Stimulated activated CD4-positive, alpha-beta T cell treated with anti-CD3 and anti-CD28 coated beads, Interleukin-15, amount 100 ng/mL, for 24 hours (primary cell): ENCODE data around the gene INSM1.
A peak's percentile ranks its signal among the peaks of the same experiment; 100 is the strongest.

Source experiments
- DNase-seq: peaks from one replicate; pipeline ENCODE4 v3.0.0-alpha.2; 2020

INSM1 gene

GRCh38 chr20:20395087-20395486 is 27.2 kb downstream of the INSM1 start:
- no peak for DNase-seq

- no peak for DNase-seq
Measured at GRCh38 chr20:20395903-20396568, 28.1 kb downstream of the INSM1 start.

GRCh38 chr20:20396794-20397193 is 28.9 kb downstream of the INSM1 start:
- DNase-seq, result no peak

DNA sequence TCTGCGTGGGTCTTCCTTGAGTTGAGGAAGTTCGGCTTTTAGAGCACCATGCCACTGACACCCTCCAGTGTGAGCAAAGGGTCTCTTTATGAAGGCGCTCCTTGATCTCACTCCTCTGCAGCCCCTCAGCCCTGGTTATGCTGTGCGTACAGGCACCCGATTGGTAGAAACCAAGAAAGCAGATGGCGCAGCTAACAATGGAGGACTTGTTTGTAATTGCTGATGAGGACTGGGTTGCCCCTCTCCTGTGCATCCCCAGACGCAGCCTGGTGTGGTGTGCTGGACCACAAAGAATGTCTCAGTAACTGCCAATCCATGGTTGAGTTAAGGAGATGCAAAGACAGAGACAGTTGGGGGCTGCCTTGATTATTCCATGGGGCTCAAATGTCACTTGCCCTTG is 30.2 kb downstream of the INSM1 start:
- DNase-seq, result no peak

DNA sequence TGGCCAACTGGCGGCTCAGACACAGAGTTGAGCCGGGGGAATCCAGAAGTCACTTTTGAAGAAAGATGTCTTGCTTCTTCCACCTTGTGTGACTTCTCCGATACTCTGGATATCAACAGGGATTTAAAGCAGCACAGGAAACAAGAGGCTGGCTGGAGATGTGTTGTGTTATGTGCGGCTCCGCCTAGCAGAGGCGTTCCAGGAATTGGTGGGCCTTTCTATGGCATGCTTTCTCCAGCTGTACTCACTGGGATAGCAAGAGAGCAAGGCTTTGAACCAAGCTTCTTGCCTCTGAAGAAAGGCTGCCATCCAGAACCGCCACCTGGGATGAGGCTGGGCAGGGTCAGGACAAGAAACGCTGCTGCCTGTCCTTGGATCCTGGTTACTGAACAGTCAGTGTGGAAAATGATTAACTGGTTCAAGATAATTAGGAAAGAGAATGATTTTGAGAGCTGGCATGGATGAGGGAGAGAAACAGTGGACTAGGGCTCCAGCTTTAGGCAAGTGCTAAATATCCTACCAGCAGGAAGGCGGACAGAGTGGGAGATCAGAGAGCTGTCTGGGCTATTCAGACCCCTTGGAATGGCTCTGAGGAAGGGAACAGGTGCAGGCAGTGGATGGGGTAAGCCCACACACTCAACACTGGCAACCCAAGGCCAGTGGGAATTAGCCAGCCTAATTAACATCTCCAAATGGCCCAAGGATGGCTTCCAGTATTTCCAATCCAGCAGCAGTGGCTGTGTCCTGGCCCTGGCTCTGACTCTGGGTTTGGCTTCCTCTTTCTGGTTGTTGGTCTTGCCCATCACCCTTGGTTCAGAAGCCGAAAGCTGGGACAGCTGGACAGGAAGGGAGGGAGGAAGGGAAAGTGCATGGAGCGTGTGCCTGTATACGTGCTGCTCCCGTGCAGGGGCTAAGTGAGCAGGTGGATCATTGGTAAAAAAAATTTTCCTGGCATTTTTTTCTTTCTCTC is 31.9 kb downstream of the INSM1 start:
- DNase-seq, result no peak

- no peak for DNase-seq
Measured at GRCh38 chr20:20401991-20402390, 34.1 kb downstream of the INSM1 start.

GRCh38 chr20:20404633-20405032 is 36.7 kb downstream of the INSM1 start:
- no peak for DNase-seq

DNA sequence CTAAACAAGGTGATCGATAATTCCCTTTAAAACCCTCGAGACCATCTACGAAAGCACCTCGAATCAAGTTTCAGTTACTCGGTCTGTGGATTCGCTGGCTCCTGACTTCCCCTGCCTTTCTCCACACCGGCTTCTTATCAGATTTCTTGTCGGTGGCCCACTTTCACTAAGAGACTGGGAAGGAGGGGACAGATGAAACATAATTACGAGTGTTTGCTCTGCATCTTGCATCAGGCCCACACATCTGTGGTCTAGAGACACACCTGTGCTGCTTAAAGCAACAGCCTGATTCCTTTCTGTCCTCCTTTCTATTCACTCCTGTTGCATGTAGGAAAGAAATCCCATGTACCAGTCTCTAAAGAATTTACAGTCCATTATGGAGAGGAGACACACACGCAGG is 37.7 kb downstream of the INSM1 start:
- DNase-seq, result no peak

- no peak for DNase-seq
Measured at GRCh38 chr20:20406306-20406705, 38.4 kb downstream of the INSM1 start.

DNA sequence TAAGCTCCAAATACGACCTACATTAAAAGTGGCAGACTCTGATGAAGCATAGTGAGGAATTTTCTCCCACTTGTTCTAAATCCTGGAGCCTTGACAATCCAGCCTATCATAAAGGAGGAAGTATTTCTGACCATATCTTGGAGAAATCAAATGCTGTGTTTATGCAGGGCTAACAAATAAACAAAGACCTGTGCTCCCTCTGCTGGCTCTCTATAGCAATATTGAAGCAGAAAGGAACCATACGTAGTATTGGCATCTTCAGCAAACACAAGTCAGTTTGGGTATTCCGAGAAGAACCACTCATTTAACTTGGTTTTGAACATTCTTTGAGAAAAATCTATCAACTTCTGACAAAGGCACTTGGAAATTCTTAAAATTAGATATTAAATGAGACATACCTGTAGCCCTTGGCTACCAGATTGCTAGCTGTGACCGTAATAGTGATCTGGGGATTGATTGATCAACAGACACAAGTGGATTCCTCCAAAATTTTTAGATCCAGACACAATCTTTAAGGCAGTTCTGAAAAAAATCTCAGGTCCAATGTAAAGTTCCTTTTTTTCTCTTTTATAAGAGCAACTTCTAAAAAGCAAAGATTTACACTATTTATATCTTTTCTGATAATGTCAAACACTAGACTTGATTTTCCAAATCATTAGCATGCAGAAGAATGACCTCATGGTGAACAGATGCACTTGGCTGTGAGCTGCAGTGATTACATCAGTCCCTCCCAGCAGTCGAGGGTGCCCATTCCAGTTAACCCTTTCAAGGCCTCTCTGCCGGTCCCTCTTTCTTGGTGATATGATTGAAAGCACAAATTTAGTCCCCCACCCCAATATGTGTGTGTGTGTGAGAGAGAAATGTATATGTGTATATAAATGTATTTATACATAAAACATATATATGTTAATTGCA is 40.2 kb downstream of the INSM1 start:
- no peak for DNase-seq

DNA sequence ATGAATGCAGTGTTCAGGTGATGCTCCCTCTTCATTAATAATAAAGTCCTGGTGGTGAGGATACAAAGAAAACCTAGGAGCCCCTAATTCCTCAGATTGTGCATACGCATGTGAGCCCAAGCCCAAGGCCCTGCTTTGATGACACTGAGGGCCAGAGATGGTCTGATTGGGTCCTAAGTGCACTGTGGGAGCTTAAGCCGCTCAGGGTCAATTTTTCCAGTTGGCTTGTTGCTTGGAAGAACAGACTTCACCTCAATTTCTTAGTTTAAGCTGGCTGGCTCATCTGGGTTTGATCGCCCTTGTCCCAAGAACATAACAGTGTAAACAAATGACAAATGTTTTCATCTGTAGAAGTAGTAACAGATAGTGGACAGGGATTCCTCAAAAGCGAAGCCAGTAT is 41.4 kb downstream of the INSM1 start:
- DNase-seq, result no peak

DNA sequence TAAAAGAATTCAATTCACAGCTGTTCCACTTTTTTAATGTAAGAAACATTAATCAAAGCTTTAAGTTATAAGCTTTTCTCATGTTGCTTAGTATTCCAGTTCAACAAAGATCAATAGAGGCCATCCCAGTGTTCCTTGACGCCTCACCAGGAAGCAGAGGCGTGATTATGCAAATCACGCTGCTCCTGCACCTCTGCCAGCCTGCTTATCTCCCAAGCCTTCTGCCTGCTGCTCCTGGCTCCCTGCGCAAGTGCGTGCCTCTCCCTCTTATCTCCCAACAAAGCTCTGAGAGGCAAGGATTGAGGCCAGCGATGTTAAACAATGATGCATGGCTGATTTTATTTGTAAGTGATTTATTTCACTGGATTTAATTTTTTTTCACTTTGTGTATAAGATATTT is 42.8 kb downstream of the INSM1 start:
- DNase-seq, result no peak

DNA sequence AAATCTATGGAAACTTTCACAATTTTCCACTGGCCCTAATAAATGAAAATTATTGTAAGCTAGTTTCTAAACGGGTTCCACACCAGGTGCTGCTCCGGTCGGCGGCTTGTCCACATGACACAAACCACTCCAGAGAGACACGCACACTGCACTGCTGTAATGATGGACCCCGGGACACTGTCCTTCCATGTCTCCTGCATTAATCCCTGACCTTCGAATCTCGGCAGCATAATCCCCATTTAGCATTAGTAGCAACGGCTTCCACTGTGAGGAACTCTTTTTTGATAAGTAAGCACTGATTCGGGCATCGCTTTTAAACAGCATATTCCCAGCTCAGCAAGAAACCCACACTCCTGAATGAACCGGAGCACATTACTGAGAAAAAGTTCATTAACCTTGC is 43.5 kb downstream of the INSM1 start:
- DNase-seq, result no peak

GRCh38 chr20:20411836-20412235 is 43.9 kb downstream of the INSM1 start:
- no peak for DNase-seq

- DNase-seq, result peak; percentile 48
Measured at GRCh38 chr20:20412750-20413149, 44.8 kb downstream of the INSM1 start.

DNA sequence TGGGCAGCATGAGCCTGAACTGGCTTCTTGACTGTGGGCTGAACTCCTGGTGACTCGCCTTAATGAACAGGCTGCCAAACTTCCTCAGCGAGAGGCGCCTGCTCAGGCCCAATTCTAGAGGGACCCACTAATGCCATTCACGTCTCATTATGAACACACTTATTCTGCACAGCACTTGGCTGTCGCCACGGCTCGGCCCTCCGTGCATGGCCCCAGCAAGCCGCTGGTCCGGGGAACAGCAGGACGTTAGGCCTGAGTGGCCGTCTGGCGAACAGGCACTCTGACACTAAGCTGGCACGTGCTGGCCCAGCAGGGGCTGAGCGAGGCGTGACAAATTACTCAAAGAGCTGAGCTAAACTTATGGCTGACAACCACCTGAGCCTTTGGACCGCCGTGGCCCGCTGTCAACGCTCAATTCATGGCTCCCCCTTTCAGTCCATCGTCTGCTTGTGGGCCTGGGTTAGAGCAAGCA is 45.9 kb downstream of the INSM1 start:
- no peak for DNase-seq

GRCh38 chr20:20414640-20415220 is 46.8 kb downstream of the INSM1 start:
- DNase-seq, result no peak

DNA sequence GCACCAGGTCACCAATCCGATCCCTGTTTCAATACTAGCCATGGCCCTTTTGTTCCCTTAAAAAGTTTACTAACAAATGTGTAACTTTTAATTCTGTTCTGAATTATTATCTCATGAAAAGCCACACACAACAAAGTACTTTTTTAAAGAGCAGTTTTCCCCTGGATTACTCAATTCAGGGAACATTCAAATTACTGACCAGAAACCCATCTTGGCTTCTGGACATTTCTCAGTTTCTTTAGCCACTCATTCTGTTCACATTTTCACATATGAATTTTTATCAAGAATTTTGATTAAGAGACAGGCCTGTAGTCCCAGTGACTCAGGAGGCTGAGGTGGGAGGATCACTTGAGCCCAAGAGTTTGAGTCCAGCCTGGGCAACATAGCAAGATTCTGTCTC is 47.4 kb downstream of the INSM1 start:
- no peak for DNase-seq

DNA sequence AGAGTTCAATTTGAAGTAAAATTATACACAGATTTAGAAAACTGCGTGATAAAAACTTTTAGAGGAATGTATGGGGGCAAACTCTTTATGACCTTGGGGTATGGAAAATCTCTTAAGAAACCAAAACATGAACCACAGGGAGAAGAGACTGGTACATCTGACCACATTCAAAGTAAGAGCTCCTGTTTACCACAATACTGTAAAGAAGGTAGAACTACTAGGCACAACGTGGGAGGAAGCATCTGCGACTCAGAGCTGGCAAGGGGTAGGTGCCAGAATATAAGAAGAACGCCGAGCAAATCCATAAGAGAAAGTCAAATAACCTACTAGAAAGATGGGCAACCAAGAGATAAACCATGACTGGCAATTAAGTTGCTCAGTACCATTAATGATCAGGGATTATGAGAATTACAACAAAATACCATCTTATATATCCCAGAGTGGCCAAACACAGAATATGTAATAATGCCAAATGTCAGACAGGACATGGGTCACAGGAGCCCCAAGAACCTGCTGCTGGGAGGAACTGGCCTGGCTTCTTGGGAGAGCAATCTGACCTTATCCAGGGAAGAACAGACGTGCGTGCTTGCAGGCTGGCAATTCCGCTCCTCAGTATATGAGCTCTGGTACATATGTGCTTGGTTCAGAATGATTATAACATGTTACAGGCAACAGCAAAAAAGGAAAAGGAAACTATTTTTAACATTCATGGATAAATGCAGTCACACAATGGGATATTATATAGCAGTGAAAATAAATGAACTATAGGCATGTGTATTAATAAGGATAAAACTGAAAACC is 50.2 kb downstream of the INSM1 start:
- no peak for DNase-seq
